ENCODE measurements around the gene C21orf91.

Gene C21orf91

DNA sequence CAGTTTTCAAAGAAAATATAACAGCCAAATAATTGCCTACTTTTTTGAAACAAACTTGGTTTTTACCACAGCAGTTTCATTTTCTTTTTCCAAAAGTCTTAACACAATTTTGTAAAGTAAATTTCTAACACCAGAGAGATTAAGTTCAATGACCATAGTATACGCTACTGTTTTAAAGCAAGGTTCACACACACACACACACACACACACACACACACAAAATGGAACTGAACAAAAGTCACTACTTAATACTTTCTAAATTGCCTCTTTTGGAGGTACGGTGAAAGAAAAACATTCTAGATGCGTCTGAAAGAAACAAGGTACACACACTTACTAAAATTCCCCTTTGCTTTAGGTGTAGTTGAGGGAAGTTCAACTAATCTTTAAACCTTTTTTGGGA lies 30.1 kb downstream of the C21orf91 start:
- TF ChIP-seq, protein P1, sequence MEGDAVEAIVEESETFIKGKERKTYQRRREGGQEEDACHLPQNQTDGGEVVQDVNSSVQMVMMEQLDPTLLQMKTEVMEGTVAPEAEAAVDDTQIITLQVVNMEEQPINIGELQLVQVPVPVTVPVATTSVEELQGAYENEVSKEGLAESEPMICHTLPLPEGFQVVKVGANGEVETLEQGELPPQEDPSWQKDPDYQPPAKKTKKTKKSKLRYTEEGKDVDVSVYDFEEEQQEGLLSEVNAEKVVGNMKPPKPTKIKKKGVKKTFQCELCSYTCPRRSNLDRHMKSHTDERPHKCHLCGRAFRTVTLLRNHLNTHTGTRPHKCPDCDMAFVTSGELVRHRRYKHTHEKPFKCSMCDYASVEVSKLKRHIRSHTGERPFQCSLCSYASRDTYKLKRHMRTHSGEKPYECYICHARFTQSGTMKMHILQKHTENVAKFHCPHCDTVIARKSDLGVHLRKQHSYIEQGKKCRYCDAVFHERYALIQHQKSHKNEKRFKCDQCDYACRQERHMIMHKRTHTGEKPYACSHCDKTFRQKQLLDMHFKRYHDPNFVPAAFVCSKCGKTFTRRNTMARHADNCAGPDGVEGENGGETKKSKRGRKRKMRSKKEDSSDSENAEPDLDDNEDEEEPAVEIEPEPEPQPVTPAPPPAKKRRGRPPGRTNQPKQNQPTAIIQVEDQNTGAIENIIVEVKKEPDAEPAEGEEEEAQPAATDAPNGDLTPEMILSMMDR (conservative IDR thresholded peaks at IDR 0.05; ENCODE audit: low read depth, low read length) = no peak
- H3K4me2 ChIP-seq = peak overlapping the region; percentile 52
- peak overlapping the region; percentile 53 for H3K27ac ChIP-seq
- H3K27me3 ChIP-seq (ENCODE audit: insufficient read depth, low read depth) = no peaks in the 10 kb centered on the region
- H3K36me3 ChIP-seq (ENCODE audit: insufficient read depth) = no peaks in the 10 kb centered on the region
- no peaks in the 10 kb centered on the region for H4K20me1 ChIP-seq (ENCODE audit: insufficient read depth)
- H2AFZ ChIP-seq (ENCODE audit: low read depth) = no peak overlapping the region
- peaks cover 98% of the 10 kb centered on the region for H3K4me1 ChIP-seq (ENCODE audit: low read depth, poor library complexity, severe bottlenecking)
- no peaks in the 10 kb centered on the region for H3K79me2 ChIP-seq (ENCODE audit: insufficient read depth, low read depth)
- no peak overlapping the region for H3K4me3 ChIP-seq (IDR thresholded peaks at IDR 0.05; ENCODE audit: insufficient read depth, low read depth, low read length)
- H3K9ac ChIP-seq = peak overlapping the region; percentile 31; the same call in 1 of the 2 replicates

DNA sequence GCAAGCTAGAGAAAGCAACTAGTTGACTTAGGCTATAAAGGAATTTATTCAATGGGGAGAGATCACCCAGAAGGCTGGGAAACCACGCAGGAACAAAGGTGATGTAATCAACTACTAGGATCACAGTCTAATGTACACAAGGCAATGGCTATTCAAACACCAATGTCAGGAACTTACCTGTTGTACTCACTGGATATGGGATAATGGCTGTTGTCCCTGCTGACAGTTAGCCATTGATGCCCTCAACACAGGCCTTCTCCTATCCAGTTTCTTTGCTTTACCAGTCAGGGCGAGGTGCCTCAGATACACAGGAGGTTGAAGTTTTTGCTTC lies 32.3 kb downstream of the C21orf91 start:
- Histone ChIP-seq H3K4me1 (ENCODE audit: low read depth, poor library complexity, severe bottlenecking) (peaks cover 99% of the 10 kb centered on the region), H2AFZ (ENCODE audit: low read depth) (no peak overlapping the region), H3K9ac (no peak overlapping the region), H4K20me1 (ENCODE audit: insufficient read depth) (no peaks in the 10 kb centered on the region), H3K27me3 (ENCODE audit: insufficient read depth, low read depth) (no peaks in the 10 kb centered on the region), H3K4me2 (peak overlapping the region; percentile 5; the same call in 1 of the 2 replicates), H3K79me2 (ENCODE audit: insufficient read depth, low read depth) (no peaks in the 10 kb centered on the region), H3K27ac (no peak overlapping the region), H3K4me3 (IDR thresholded peaks at IDR 0.05; ENCODE audit: insufficient read depth, low read depth, low read length) (no peak overlapping the region), H3K36me3 (ENCODE audit: insufficient read depth) (no peaks in the 10 kb centered on the region)
- TF ChIP-seq, protein P1 (conservative IDR thresholded peaks at IDR 0.05; ENCODE audit: low read depth, low read length) = no peak

DNA sequence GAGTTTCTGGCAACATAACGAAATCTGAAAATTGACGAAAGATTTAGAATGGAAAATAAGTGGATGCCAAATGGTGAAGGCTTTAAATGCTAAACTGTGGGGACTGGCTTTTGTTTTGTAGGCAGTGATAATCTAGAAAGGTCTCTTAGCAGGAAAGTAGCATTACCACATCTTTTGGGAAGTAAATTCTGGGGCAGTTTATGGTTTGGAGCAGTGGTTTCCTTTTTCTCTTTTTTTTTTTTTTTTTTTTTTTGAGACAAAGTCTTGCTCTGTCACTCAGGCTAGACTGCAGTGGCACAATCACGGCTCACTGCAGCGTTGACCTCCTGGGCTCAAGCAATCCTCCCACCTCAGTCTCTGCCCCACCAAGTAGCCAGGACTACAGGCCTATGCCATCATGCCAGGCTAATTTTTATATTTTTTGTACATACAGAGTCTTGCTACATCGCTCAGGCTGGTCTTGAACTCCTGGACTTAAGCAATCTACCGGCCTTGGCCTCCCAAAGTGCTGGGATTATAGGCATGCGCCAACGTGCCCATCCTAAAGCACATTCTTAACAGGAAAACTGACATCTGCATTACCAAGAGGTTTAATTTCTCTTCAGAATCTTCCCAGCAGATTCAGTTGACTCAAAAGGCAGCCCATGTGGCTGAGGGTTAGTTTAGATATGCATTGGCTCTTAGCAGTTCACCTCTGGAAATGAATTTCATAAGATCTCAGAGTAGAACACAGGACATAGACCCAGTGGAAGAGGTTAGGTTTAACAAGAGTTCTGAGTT lies 32.9 kb downstream of the C21orf91 start:
- H2AFZ ChIP-seq (ENCODE audit: low read depth) = no peak overlapping the region
- no peaks in the 10 kb centered on the region for H4K20me1 ChIP-seq (ENCODE audit: insufficient read depth)
- peak overlapping the region; percentile 81; the same call in 1 of the 2 replicates for H3K27ac ChIP-seq
- H3K4me3 ChIP-seq (IDR thresholded peaks at IDR 0.05; ENCODE audit: insufficient read depth, low read depth, low read length) = no peak overlapping the region
- H3K4me2 ChIP-seq = peak overlapping the region; percentile 91; the same call in 1 of the 2 replicates
- no peak overlapping the region for H3K9ac ChIP-seq
- TF ChIP-seq, protein P1 (conservative IDR thresholded peaks at IDR 0.05; ENCODE audit: low read depth, low read length) = no peak
- no peaks in the 10 kb centered on the region for H3K36me3 ChIP-seq (ENCODE audit: insufficient read depth)
- no peaks in the 10 kb centered on the region for H3K27me3 ChIP-seq (ENCODE audit: insufficient read depth, low read depth)
- no peaks in the 10 kb centered on the region for H3K79me2 ChIP-seq (ENCODE audit: insufficient read depth, low read depth)
- H3K4me1 ChIP-seq (ENCODE audit: low read depth, poor library complexity, severe bottlenecking) = peaks cover 99% of the 10 kb centered on the region

DNA sequence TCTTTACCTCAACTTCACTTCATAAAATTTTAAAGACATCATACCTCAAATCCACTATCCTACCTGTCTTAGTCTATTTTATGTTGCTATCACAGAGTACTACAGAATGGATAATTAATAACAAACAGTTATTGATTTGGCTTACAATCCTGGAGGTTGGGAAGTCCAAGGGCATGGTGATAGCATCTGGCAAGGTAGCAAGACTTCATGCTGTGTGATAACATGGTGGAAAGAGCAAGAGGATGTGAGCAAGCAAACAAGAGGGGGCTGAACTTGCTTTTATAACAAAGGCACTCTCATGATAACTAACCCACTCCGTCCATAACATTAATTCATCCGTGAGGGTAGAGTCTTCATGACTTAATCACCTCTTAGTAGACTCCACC lies 33.8 kb downstream of the C21orf91 start:
- Histone ChIP-seq H3K4me1 (ENCODE audit: low read depth, poor library complexity, severe bottlenecking) (peaks cover 99% of the 10 kb centered on the region), H3K79me2 (ENCODE audit: insufficient read depth, low read depth) (no peaks in the 10 kb centered on the region), H3K27me3 (ENCODE audit: insufficient read depth, low read depth) (no peaks in the 10 kb centered on the region), H3K9ac (no peak overlapping the region; the same call in 1 of the 2 replicates), H3K27ac (peak overlapping the region; percentile 81), H2AFZ (ENCODE audit: low read depth) (no peak overlapping the region), H3K4me3 (IDR thresholded peaks at IDR 0.05; ENCODE audit: insufficient read depth, low read depth, low read length) (no peak overlapping the region), H4K20me1 (ENCODE audit: insufficient read depth) (no peaks in the 10 kb centered on the region), H3K4me2 (peak overlapping the region; percentile 91), H3K36me3 (ENCODE audit: insufficient read depth) (no peaks in the 10 kb centered on the region)
- TF ChIP-seq, protein P1 (conservative IDR thresholded peaks at IDR 0.05; ENCODE audit: low read depth, low read length) = no peak
